GM19372 (cell line): ENCODE results near the gene MYO1F.
"Not testable (repeated sequence)": the region's sequence is repeated elsewhere in the genome, so short reads cannot be mapped to it uniquely, and the experiment has no call there.

ENCODE experiments used
- ATAC-seq: cut with Tn5 transposase; IDR thresholded peaks from one replicate; pipeline ENCODE4 v1.9.1; 2021; ENCODE audit warnings: mild to moderate bottlenecking, low read depth, moderate library complexity; ENCODE audit not compliant: unreplicated experiment

The MYO1F gene

GRCh38 chr19:8567522-8568172 is 9.6 kb downstream of the MYO1F start:
- no peak for ATAC-seq

GRCh38 chr19:8566855-8567254 is 10.4 kb downstream of the MYO1F start:
- ATAC-seq = no peak

- not testable (repeated sequence) for ATAC-seq
Measured at GRCh38 chr19:8564866-8565265, 12.4 kb downstream of the MYO1F start.

GRCh38 chr19:8561075-8561764 is 16.0 kb downstream of the MYO1F start:
- ATAC-seq = no peak

GRCh38 chr19:8558325-8558724 is 18.9 kb downstream of the MYO1F start:
- ATAC-seq = no peak

- ATAC-seq = no peak
Measured at GRCh38 chr19:8557642-8558238, 19.5 kb downstream of the MYO1F start.

GRCh38 chr19:8553729-8554128 is 23.5 kb downstream of the MYO1F start:
- ATAC-seq = not testable (repeated sequence)

- ATAC-seq = no peak
Measured at GRCh38 chr19:8552810-8553209, 24.4 kb downstream of the MYO1F start.

- no peak for ATAC-seq
Measured at GRCh38 chr19:8550070-8550469, 27.2 kb downstream of the MYO1F start.

- ATAC-seq = no peak
Measured at GRCh38 chr19:8545743-8546142, 31.5 kb downstream of the MYO1F start.

GRCh38 chr19:8544168-8544567 is 33.1 kb downstream of the MYO1F start:
- no peak for ATAC-seq

GRCh38 chr19:8539621-8540149 is 37.6 kb downstream of the MYO1F start:
- ATAC-seq = no peak

GRCh38 chr19:8537099-8537498 is 40.1 kb downstream of the MYO1F start:
- ATAC-seq = no peak

- ATAC-seq = no peak
Measured at GRCh38 chr19:8536282-8536681, 41.0 kb downstream of the MYO1F start.

- ATAC-seq = no peak
Measured at GRCh38 chr19:8532225-8532624, 45.0 kb downstream of the MYO1F start.

GRCh38 chr19:8531470-8531869 is 45.8 kb downstream of the MYO1F start:
- ATAC-seq = no peak

- ATAC-seq = no peak
Measured at GRCh38 chr19:8530061-8530679, 47.1 kb downstream of the MYO1F start.

- no peak for ATAC-seq
Measured at GRCh38 chr19:8529369-8530006, 47.8 kb downstream of the MYO1F start.

GRCh38 chr19:8528500-8528899 is 48.7 kb downstream of the MYO1F start:
- ATAC-seq = no peak

GRCh38 chr19:8526345-8527091 is 50.7 kb downstream of the MYO1F start:
- ATAC-seq = no peak
